Fibroblast of the conjunctiva (primary cell): ENCODE data around the gene IL17D.
"Not testable (repeated sequence)": the region's sequence is repeated elsewhere in the genome, so short reads cannot be mapped to it uniquely, and the experiment has no call there.

Source experiments
- DNase-seq: peaks from one replicate; pipeline ENCODE4 v3.0.0-alpha.2; 2010; ENCODE audit warnings: low read depth

IL17D gene, protein sequence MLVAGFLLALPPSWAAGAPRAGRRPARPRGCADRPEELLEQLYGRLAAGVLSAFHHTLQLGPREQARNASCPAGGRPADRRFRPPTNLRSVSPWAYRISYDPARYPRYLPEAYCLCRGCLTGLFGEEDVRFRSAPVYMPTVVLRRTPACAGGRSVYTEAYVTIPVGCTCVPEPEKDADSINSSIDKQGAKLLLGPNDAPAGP

DNA sequence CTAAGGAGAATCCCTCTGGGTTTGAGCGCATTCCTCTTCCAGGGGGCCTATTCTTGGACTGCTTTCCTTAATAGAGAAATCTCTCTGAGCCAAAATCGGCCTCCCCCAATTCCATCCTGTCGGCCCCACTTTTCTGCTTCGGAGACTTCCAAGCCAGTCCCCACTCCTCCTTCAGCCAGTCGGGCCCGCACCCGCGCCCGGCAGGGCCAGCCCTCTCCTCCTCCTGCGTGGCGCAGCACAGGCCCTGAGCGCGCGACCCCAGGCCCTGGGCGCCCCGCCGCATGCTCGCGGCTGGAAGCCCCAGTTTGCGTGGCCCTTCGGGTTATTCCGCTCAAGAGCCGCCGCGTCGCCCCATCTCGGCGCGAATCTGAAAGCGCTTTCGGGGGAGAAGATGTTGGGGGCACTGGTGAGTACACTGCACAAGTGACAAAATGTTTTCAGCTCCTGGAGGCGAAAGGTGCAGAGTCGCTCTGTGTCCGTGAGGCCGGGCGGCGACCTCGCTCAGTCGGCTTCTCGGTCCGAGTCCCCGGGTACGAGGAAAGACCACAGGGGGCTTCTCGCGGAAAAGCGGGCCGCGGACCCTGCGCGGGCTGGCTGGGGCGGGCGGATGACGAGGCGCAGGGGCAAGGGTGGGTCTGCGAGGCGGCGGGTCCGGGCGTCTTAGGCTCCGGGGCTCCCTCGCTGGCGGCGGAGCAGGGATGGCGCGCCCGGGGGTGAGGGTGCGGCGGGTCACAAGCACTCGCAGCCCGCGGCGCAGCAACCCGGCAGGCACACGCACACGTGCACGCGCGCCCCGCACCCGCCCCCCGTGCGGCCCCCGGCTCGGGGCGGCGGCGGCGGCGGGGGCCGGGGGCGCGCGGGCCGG lies at the start of gene IL17D:
Gene IL17D (plus strand): TSS at position 785 of the 865 bp plus-strand sequence. CDS start 303 bp downstream, outside the sequence.
- no peak for DNase-seq

DNA sequence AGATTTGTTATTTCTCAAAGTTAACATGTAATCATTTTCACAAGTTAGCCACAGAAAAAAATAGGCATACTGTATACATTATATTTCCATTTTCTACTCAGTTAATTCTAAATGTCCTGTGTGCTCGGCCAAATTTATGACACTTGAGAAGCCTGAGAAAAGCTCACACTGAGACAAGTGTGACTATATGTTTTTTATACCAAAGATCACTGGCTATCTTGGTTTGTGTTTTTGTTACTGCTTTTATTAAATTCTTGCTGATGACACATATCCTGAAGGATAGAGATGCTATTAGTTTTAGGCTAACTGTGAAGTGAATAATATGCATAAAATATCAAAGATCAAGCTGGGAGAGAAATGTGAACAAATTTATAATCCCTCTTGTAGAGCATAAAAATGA lies 49.3 kb upstream of the IL17D start:
- DNase-seq: no peak

DNA sequence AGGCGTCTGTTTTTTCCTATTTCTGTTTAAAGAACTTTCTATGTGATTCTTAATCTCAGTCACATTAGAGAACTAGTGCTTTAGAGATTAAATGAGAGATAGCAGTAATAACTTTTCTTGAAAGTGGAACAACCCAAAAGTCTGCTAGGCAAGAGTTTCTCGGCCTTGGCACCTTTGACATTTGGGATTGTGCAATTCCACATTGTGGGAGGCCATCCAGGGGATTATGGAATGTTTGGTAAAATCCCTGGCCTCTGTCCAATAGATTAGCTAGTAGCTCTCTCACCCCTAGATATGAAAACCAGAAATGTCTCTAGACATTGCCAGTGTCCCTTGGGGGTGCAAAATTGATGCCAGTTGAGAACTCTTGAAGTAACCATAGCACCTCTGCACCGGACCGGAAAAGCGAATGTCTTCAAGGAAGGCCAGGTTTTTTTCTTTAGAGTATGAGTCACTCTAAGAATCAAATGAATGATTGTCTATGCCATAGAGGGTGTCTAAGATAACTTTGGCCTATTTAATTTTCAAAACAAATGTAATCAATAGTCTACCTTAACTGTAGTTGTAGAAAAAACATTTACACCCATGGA lies 45.0 kb upstream of the IL17D start:
- DNase-seq: no peak

DNA sequence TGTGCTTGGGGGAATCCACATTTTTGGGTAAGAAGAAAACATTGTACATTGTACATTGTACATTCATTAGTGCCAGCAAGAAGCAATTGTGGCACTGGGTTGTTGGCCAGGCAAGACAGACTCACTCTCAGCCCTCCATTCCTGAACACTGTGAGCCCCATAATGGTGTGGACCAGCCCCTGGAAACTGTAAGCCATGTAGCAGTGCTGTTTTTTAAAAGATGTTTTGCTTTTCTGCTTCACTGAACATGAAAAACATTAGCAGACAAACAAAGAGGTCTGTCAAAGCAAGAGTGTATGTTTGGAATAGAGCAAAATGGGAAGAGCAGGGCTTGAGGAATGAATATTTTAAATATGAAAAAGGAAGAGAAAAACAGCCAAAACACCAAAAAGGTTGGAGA lies 39.1 kb upstream of the IL17D start:
- DNase-seq: no peak

DNA sequence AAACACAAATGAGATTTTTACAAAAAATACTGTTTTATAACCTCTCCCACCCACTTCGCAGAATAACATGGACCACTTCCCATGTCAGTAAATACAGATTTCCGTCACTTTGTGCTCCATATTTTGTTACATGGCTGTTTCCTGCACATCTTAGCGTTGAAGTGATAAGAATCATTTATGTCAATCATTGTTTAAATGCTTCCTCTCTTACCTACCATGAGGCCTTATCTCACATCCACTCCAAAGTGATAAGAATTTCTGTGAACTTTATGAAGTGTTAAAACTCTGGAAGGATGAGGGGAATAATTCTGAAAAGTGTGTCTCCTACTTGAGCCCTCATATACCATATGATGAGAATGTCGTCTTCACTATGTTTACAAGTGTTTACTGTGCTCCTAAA lies 36.6 kb upstream of the IL17D start:
- no peak for DNase-seq

DNA sequence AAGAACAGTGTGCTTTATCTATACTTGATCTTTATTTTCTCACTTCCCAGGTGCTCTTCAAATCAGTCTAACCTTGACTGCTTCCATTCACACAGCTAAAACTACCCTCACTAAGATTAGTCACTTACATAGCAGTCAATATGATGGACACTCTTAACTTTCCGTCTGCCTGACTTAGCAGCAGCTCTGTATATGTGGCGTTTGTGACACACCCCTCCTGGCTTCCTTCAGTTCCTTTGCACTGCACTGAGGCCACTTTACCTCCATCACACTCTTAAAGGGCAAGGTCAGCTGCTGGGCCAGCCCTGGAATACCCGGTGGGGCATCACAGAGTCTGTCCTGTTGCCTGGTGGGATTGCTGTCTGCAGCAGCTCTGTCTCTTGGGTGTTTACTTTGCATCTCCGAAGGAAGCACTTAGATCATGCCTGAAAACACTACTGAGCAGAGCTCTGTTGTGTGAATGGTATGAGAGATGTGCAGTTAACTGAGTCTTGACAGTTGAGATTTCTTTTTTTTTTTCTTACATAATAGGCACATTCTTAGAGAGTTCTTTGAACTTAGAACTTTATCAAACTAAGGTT lies 35.6 kb upstream of the IL17D start:
- no peak for DNase-seq

DNA sequence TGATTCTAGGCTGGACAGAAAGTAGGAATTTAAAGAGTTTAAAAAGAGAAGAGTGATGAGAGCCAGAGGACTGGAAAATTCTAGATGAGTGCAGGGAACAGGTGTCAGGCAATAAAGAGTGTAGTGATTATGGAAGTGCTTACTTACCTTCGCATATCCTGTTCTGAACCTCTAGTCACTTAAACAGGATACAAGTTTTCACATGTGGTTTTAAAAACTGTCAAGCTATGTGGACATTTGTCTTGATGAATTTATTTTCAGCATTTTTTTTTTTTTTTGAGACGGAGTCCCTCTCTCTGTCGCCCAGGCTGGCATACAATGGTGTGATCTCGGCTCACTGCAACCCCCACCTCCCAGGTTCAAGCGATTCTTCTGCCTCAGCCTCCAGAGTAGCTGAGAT lies 34.3 kb upstream of the IL17D start:
- DNase-seq: no peak

DNA sequence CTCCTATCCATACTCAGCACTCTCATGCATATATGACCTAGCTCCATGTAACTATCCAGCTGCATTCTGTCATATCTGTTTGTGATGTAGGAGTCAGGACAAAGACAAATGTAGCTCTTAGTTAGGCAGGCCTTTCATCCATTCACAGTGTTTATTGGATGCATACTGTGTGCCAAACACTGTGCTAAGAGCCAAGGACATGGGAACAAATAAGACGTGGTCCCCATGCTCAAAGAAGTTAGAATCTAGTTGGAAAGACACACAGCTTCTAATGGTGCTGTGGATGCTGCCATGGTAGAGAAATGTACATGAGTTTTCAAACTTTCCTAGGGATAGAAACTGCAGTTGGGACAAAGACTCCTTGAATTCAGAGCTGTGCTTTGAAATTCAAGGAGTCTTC lies 31.7 kb upstream of the IL17D start:
- no peak for DNase-seq

DNA sequence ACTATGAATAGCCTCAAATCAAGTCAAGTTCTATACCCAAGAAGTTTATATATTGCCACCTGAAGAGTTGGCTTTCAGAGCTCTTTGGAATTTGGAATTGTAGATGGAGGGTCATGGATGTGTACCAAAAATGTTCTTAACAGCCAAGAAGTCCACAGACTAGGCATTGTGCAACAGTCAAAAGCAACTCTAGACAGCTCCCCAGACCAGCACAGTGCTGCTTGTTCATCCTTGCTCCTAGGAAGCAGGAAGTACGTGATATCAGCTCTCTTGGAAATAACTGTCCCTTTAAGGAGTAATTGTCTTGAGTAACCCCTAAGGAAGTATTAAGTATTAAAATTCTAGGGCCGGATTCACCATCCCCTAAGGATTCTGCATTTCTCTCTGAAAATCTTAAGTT lies 30.7 kb upstream of the IL17D start:
- peak; percentile 5 for DNase-seq

DNA sequence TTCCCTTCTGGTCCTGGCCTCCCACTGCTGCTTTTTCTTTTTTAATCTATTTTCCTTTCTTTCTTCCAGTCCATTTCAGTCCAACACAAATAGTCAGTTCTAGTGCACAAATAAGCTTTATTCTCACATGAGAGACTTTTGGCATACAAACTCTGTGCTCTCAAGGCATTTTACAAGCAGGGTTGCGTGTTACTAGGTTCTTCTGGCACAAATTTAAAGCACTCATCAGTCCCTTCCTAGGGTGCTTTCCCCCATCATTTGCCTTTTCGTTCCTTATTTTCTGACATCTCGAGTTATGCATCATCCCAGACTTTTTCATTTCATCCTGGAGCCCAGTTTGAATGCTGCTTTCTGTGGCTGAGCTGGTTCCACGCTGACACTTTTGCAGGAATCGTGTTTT lies 29.8 kb upstream of the IL17D start:
- DNase-seq: no peak

DNA sequence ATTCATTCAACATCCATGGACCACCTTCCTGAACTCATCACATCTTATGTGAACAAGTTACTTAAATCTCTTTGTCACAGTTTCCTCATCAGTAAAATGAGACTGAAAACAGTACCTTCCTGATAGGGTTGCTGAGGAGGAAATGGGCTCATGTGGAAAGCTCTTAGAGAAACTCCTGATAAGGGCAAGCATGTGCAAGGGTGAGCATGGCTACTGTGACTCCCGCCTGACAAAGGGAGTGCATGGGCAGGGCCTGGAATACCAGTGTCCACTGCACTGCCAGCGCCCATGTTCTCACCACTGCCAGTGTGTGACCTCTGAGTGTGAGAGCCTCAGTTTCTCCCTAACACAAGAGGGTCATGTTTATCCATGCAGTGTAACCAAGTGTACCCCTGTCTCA lies 27.3 kb upstream of the IL17D start:
- DNase-seq: no peak

DNA sequence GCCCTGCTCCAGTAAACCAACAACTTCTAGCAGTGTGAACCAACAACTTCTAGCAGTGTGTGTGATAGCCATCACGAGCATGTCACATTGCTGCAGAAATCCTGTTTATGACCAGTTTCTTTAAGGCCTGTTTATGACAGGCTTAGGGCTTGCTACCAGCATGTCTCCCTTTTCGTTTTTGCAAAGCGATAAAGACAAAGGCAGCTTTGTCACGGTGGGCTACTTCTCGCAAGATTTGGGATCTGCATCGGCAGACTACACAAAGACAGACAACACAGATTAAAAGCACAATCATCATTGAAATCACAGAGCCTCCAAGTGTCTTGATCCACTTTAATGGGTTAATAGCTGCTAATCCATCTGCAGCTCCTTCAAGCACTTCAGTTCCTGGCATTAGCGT lies 24.9 kb upstream of the IL17D start:
- not testable (repeated sequence) for DNase-seq

DNA sequence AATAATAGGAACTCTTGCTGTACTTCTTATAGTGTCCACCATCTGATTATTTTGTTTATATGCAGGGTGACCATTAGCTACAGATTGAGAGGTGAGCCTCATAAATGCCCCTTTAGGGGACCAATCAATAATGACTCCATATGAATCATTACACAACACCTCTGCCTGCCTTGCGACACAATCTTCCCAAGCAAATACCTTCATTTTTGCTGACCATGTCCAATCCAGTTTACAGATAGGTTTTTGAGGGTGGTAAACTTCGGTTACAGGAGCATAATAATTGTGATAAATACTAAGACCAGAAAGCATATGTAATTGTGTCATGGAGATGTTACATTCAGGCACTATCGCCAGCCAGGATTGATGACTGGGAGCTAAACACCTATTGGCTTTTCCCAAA lies 23.6 kb upstream of the IL17D start:
- no peak for DNase-seq

DNA sequence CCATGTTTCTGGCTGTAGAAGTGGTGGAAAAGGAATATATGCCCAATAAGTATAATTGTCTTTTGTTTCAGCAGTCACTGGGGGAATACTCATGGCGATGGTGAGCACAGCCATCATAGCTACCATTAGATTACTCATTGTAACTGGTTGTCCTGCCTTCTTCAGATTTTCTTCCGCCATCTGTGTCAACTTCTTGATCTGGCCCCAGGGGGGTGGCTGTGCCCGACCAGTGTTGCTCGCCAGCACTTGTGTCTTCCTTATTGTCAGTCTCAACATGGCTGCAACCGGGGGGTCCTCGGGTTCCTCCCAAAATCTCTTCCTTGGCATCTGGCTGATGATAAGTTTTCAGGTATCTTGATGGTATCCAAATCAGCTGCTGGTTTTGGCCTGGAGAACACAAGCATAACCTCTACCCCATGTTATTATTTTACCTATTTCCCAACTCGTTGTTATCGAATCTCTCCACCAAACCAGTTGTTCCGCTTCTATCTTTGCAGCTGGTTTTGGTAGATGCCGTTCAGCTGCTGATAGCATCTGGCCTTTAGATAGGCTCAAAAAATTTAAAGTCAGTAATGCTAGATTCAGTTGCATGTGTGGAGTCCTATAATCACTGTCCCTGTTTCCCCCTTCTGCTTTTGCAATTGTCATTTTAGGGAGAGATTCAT lies 23.0 kb upstream of the IL17D start:
- DNase-seq: no peak

DNA sequence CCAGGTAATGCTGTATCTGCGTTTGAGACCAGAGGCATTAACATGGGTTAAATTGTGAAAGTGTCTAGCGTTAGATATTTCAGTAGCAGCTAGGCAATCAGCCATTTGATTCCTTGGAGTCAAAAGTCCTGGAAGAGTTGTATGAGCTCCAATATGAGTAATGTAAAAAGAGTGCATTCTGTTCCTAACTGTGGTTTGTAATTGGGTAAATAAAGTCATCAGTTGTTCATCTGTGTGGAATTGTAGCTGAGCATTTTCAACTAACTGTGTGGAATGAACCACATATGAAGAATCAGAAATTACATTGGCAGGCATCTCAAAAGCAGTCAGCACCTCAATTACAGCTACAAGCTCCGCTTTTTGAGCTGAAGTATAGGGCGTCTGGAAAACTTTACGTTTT lies 22.0 kb upstream of the IL17D start:
- DNase-seq: peak; percentile 65

DNA sequence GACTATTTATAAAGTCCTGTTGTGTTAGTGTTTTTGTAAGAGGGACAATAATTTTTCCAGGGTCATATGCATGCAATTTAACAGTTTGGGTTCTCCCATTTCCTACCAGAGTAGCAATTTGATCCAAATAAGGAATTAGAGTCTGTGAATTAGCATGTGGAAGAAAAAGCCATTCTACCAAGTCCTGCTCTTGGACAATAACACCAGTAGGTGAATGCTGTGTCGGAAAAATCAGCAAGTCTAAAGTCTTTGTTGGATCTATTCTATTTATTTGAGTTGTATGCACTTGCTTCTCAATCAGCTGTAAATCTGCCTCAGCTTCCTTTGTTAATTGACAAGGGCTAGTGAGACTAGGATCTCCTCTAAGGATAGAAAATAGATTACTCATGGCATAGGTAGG lies 21.4 kb upstream of the IL17D start:
- DNase-seq: no peak

DNA sequence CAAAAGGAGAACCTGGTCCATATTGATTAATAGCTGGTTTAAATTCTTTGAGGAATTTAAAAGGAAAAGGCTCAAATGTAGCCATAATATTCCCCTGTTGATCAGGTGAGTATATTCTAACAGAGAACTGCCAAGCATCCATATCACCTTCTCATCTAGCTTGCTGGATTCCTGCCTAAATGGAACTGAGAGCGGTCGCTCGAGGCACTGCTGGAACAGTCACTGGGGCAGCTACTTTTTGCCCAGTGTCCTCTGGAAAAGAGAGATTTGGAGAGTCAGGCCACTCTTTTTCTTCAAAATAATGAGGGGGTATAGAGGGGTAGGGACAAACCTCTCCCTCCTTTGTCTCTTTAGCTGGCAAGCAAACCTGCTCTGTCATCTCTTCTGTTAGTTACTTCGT lies 19.5 kb upstream of the IL17D start:
- DNase-seq: no peak

DNA sequence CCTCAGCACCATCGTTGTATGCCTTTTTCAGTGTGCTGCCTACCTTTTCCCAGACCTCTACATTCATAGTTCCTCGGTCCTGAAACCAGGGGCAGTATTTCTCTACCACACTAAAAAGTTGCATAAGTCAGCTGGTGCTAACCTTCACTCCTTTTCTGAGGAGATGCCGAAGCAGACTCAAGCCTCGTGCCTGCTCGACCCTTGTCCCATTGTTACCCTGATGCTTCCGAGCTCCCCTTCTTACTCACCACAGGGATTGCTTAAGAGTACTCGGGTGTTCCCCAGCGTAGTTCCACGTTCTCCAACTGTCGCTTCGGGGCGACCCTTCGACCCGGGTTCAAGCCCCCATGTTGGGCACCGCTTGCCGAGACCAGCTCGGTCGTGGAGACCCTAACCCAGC lies 19.0 kb upstream of the IL17D start:
- DNase-seq: peak; percentile 63

DNA sequence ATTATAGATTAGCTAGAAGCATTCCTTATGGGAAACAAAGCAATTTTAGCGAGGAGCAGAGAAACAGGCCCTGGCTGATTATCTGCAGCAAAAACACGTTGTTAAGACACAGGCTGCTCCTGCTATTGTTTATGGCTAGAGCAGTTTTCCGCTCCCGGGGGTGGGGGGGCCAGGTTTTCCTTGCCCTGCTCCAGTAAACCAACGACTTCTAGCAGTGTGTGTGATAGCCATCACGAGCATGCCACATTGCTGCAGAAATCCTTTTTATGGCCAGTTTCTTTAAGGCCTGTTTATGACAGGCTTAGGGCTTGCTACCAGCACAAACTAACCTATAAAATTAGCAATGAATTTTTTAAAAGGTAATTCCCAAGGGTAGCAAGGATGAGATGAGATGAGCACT lies 18.4 kb upstream of the IL17D start:
- DNase-seq: no peak

DNA sequence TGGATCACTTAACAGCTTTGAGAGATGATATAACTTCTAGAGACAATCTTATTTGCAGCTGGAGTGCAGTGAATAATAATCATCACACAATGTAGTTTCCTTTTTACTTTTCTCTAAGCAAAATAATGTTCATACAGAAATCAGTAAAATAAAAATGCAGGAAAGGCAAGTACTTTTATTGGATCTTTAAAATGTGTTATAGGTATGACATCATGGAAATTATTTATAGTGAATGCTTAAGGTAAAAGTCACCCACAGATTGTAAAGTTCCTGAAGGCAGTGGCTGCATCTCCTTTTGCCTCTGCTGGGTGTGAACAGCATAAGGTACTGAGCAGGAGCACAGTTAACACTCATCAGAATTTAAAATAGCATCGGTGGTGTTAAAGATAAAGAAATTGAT lies 17.3 kb upstream of the IL17D start:
- no peak for DNase-seq

DNA sequence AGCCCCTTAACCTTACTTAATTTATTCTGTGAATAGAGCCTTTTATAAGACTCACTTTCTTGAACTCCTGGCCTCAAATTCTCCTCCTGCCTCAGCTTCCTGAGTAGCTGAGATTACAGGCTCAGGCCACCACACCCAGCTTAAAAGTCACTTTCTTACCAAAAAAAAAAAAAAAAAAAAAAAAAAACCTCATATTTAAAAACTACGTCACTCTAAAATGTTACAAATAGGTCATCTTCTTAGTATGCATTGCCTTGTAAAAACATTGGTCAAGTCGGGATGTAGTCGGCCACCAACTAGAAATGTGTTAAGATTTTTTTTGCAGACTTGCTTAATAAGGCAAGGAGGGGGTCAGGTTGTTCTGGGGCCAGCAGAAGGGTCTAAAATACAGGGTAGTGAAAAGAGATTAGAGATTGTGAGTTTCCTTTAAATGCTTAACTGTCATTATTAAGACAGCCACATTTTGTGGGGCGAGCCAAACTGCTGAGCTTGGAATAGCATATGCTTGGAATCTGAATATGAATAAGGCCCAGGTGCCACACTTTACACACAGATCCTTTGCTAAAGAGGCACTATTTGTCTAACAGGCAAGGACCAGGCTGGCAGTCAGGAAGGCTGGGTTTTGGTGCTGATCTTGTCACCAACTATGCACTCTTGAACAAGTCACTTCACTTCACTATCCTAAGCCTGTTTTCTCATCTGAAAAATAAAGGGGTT lies 16.5 kb upstream of the IL17D start:
- DNase-seq: no peak

DNA sequence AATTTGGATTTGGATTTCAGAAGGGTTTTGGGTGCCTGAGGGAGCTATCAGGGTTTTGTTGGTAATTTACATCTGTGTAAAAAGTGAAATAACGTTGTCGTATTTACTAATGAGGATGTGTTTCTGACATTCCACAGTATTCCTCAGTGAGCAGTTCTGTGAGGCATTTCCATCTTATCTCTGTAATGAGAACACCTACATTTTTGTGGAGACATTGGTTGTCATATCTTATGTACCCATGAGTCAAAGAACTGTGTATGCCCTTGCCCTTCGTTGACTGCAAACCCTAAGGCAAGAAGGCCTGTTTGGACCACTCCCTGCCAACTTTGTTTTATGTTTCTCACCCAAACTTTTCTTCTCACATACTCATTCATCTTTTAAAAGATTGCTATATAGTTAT lies 14.2 kb upstream of the IL17D start:
- no peak for DNase-seq
